ENCODE results near the gene EXOC6.
A peak's percentile ranks its signal among the peaks of the same experiment; 100 is the strongest.

Gene EXOC6

DNA sequence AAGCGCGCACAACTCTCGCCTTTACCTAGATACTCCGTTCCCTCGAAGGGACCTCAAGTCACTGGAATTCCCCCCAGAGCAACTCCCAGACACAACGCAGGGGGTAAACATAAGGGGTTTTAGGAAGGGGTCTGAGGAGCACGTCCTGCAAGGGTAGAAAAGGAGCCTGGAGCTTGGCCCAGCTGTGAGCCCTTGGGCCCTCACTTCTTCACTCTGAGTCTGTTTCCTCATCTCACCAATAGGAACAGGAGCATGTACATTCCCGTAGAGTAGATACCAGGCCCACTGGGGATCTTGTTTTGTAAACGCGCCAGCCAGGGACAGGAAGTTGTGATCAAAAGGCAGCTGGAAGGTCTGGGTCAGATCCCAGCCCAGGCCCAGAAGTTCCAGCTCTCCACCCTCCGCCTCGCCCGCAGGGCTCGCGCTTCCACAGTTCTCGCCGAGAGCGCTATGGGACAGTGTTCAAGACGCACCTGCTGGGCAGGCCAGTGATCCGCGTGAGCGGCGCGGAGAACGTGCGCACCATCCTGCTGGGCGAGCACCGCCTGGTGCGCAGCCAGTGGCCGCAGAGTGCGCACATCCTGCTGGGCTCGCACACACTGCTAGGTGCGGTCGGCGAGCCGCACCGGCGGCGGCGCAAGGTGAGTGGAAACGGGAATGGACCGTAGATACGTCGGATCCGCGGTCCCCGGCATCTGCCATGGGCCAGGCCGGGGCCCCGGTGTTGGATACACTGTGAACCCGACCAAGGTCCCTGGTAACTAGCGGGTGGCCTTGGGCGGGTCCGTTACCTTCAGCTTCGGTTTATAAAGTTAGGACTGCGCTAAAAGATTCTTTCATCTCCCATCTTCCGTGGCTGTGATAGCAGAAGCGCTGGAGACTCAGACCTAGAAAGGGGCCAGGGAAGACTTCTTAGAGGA, 213.5 kb downstream of the EXOC6 start:
- DNase-seq (ENCODE audit: low spot score) = peak; percentile 51

DNA sequence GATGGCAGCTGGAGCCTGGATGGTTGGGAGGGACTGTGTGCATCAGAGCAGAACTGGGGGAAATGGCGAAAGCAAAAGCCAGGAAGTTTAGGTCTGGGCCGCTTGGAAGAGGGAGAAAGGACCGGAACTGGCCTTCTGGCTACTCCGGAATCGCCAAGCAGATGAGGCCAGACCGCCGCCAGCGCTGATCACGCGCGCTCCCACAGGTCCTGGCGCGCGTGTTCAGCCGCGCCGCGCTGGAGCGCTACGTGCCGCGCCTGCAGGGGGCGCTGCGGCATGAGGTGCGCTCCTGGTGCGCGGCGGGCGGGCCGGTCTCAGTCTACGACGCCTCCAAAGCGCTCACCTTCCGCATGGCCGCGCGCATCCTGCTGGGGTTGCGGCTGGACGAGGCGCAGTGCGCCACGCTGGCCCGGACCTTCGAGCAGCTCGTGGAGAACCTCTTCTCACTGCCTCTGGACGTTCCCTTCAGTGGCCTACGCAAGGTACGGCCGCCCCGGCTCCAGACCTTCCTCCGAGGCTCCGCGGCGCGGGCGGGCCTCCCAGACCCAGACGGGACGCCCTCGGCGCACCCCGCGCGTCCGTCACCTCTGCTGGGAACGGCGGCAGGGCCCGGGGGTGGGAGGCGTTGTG, 214.3 kb downstream of the EXOC6 start:
- TF ChIP-seq, protein P1, sequence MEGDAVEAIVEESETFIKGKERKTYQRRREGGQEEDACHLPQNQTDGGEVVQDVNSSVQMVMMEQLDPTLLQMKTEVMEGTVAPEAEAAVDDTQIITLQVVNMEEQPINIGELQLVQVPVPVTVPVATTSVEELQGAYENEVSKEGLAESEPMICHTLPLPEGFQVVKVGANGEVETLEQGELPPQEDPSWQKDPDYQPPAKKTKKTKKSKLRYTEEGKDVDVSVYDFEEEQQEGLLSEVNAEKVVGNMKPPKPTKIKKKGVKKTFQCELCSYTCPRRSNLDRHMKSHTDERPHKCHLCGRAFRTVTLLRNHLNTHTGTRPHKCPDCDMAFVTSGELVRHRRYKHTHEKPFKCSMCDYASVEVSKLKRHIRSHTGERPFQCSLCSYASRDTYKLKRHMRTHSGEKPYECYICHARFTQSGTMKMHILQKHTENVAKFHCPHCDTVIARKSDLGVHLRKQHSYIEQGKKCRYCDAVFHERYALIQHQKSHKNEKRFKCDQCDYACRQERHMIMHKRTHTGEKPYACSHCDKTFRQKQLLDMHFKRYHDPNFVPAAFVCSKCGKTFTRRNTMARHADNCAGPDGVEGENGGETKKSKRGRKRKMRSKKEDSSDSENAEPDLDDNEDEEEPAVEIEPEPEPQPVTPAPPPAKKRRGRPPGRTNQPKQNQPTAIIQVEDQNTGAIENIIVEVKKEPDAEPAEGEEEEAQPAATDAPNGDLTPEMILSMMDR (IDR thresholded peaks at IDR 0.05; ENCODE audit: extremely low read depth, missing control alignments) = peak; percentile 56
- DNase-seq (ENCODE audit: low spot score) = peak; percentile 84

More for the DNA sequence above, 213.5 kb downstream of the EXOC6 start:
- TF ChIP-seq, protein P1 (IDR thresholded peaks at IDR 0.05; ENCODE audit: extremely low read depth, missing control alignments) = no peak

DNA sequence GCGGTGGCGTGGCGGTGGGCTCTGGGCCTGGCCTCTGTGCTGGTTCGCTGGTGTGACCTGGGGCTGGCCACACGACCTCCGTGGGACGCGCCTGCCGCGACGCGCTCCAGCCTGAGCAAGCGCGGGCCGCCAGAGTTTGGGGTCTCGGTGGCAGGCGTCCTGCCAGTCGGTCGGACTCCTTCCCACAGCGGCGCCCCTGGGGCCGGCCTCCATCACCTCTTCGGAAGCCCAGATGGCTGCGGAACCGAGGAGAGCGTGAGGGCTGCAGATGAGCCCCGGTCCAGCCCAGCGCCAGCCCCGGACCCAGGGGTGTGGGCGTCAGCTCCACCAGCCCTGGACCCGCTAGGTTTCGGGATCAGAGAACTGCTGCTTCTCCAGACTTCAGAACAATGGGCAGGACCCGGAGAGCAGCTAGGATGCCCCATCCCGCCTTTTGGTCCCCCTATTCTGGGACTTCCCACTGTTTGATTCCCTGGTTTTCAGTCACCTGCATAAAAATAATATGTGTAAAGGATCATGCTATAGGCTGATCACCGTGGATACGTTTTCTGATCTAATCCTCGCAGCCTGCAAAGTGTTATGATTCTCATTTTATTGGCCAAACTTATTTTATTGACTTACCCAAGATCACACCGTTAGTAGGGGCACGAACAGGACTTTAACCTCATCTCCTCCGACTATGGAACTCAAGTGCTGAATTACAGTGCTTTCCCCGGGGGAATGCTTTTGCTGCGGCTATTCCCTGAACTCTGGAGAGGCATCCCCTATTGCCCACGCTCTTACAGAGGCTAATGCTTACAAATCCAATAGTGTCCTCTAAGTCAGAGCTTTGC, 215.0 kb downstream of the EXOC6 start:
- TF ChIP-seq, protein P1 (IDR thresholded peaks at IDR 0.05; ENCODE audit: extremely low read depth, missing control alignments) = no peak
- peak; percentile 47 for DNase-seq (ENCODE audit: low spot score)

DNA sequence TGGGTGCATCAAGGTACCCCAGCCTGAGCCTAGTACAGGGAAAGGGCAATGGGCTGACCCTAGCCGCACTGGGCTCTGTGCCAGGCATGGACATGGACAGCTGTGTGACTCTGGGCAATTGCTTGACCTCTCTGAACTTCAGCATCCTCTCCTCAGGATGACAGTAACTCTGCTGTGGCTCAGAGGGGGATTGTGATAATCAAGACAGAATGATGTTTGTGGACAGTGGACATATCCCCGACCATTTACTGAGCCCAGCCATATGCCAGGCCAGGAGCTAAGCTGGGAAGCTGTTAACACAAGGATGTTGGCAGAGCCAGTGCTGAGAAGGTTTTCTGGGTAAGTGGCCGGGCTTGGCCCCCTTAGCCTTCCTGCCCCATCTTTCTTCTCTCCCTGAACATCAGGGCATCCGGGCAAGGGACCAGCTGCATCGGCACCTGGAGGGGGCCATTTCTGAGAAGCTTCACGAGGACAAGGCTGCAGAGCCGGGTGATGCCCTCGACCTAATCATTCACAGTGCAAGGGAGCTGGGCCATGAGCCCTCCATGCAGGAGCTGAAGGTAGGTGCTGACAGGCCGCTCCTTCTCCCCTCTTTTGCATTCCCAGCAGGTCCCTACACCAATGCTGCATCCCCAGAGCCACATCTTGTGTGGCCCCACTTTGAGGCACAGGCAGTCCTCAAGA, 215.8 kb downstream of the EXOC6 start:
- peak; percentile 33 for DNase-seq (ENCODE audit: low spot score)
- TF ChIP-seq, protein P1 (IDR thresholded peaks at IDR 0.05; ENCODE audit: extremely low read depth, missing control alignments) = no peak

DNA sequence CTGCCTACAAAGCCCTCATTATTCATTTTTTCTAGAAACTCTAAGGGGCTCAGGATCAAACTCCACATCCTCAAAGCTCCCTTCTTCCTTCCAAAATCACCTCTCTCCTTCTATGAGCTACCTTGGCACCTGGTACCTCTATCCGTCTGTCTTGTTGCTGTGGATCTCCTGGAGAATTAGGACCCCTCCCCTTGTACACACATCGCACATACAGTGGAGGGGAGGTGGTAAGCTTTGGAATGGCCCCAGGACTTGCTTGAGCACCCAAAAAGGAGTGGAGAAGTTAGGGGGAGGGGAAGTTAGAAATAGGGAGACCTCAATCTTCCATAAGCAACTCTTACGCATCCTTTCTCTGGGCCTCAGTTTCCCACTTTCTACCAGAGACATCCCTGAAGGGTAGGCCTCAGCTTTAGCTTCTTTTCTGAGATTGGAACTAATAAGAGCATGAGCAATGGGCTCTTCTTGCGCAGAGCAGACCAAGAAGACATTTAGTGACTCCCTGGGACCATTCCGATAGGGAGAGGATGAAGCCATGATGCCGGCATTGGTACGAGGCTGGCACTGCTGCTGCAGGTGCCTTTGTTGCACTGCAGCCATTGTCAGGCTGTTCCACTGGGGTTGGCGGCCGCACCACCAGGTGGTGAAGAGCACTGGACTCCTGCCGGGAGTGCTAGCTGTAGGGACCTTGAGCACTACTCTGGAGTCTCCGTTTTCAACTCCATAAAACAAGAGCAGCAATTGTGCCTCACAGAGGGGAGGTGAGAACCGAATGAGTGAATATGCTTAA, 216.7 kb downstream of the EXOC6 start:
- TF ChIP-seq, protein P1 (IDR thresholded peaks at IDR 0.05; ENCODE audit: extremely low read depth, missing control alignments) = no peak
- no peak for DNase-seq (ENCODE audit: low spot score)
